OCI-LY1 (cell line): ENCODE data around the gene GMDS.

Experiments used
- H2AFZ ChIP-seq: fragments of 200-600 bp; sonication (generic), shearing (Covaris generic); 2 replicates; pipeline ENCODE4 v1.6.0; 2014; ENCODE audit warnings: antibody characterized with exemption, mild to moderate bottlenecking, low read length
- H3F3A ChIP-seq: fragments of 200-600 bp; sonication (generic), shearing (Covaris generic); 2 replicates; pipeline ENCODE4 v1.6.0; 2014; ENCODE audit warnings: mild to moderate bottlenecking, antibody characterized with exemption, low read length, moderate library complexity; ENCODE audit not compliant: insufficient read depth
- H3K27ac ChIP-seq: fragments of 200-600 bp; sonication (generic); 2 replicates; pipeline ENCODE4 v1.5.1; 2014; ENCODE audit warnings: low read length, mixed run types, mild to moderate bottlenecking, low read depth; ENCODE audit not compliant: poor library complexity, severe bottlenecking
- H3K27me3 ChIP-seq: fragments of 200-600 bp; sonication (generic); 2 replicates; pipeline ENCODE4 v1.6.0; 2014; ENCODE audit warnings: antibody characterized with exemption, mild to moderate bottlenecking, low read length, moderate library complexity; ENCODE audit not compliant: insufficient read depth
- H3K36me3 ChIP-seq: fragments of 200-600 bp; sonication (generic); 2 replicates; pipeline ENCODE4 v1.6.1; 2014; ENCODE audit warnings: mild to moderate bottlenecking, antibody characterized with exemption, low read length, moderate library complexity, mixed read lengths; ENCODE audit not compliant: insufficient read depth
- H3K4me1 ChIP-seq: fragments of 200-600 bp; sonication (generic); 2 replicates; pipeline ENCODE4 v1.5.1; 2014; ENCODE audit warnings: mild to moderate bottlenecking, low read length, moderate library complexity; ENCODE audit not compliant: insufficient read depth, severe bottlenecking
- H3K4me2 ChIP-seq: fragments of 200-600 bp; sonication (generic), shearing (Covaris generic); 2 replicates; pipeline ENCODE4 v1.6.1; 2014; ENCODE audit warnings: low read length
- H3K4me3 ChIP-seq: fragments of 200-600 bp; sonication (generic); 2 replicates; pipeline ENCODE4 v1.5.1; 2014; ENCODE audit warnings: low read length, low read depth, mild to moderate bottlenecking, mixed read lengths; ENCODE audit not compliant: poor library complexity, severe bottlenecking
- H3K79me2 ChIP-seq: fragments of 200-600 bp; shearing (Covaris generic); 2 replicates; pipeline ENCODE4 v1.6.1; 2016; ENCODE audit warnings: mixed run types, low read length, mixed read lengths; ENCODE audit not compliant: insufficient read depth
- H3K9ac ChIP-seq: fragments of 200-600 bp; sonication (generic), shearing (Covaris generic); 2 replicates; pipeline ENCODE4 v1.6.1; 2014; ENCODE audit warnings: mild to moderate bottlenecking, low read length, mixed read lengths
- H3K9me2 ChIP-seq: fragments of 200-600 bp; sonication (generic), shearing (Covaris generic); 2 replicates; pipeline ENCODE4 v1.6.1; 2014; ENCODE audit warnings: low read depth, mild to moderate bottlenecking, low read length, mixed read lengths
- H3K9me3 ChIP-seq: fragments of 200-600 bp; shearing (Covaris generic); 2 replicates; pipeline ENCODE4 v1.6.1; 2014; ENCODE audit warnings: low read length, mixed read lengths
- H4K20me1 ChIP-seq: fragments of 200-600 bp; sonication (generic), shearing (Covaris generic); 2 replicates; pipeline ENCODE4 v1.6.0; 2016; ENCODE audit warnings: mild to moderate bottlenecking, low read length; ENCODE audit not compliant: insufficient read depth
- CTCF ChIP-seq: fragments of 200-600 bp; sonication (generic), shearing (Covaris generic); IDR thresholded peaks from 2 replicates; pipeline ENCODE4 v1.5.1; 2017; ENCODE audit warnings: mild to moderate bottlenecking, antibody characterized with exemption, low read length, moderate library complexity, mixed read lengths
- EZH2 ChIP-seq: fragments of 200-600 bp; sonication (generic), shearing (Covaris generic); IDR thresholded peaks from 2 replicates; pipeline ENCODE4 v1.8.0; 2017; ENCODE audit warnings: borderline replicate concordance, mixed run types, mild to moderate bottlenecking, antibody characterized with exemption, low read length, moderate library complexity, mixed read lengths

Gene GMDS

GRCh38 chr6:1708122-1708521 lies 537.3 kb downstream of the GMDS start:
- Histone ChIP-seq H3K79me2 (no peaks in the 10 kb centered on the region), H3K27me3 (no peaks in the 10 kb centered on the region), H3K4me3 (no peak overlapping the region), H3F3A (no peaks in the 10 kb centered on the region), H3K4me2 (no peak overlapping the region), H3K36me3 (no peaks in the 10 kb centered on the region), H3K9me3 (no peaks in the 10 kb centered on the region), H3K9me2 (no peaks in the 10 kb centered on the region), H2AFZ (no peak overlapping the region), H4K20me1 (no peaks in the 10 kb centered on the region), H3K27ac (no peak overlapping the region), H3K4me1 (peaks cover 26% of the 10 kb centered on the region), H3K9ac (no peak overlapping the region)
- TF ChIP-seq EZH2 (no peak), CTCF (no peak)

- Histone ChIP-seq H3K27ac (no peak overlapping the region), H3K4me1 (peaks cover 28% of the 10 kb centered on the region), H3K79me2 (no peaks in the 10 kb centered on the region), H3K4me3 (no peak overlapping the region), H4K20me1 (no peaks in the 10 kb centered on the region), H3K9ac (no peak overlapping the region), H3F3A (no peaks in the 10 kb centered on the region), H2AFZ (no peak overlapping the region), H3K9me2 (no peaks in the 10 kb centered on the region), H3K9me3 (no peaks in the 10 kb centered on the region), H3K4me2 (no peak overlapping the region), H3K27me3 (no peaks in the 10 kb centered on the region), H3K36me3 (no peaks in the 10 kb centered on the region)
- no peak for TF ChIP-seq CTCF
- no peak for TF ChIP-seq EZH2
Measured at GRCh38 chr6:1705630-1706029, 539.8 kb downstream of the GMDS start.

GRCh38 chr6:1705183-1705582 lies 540.2 kb downstream of the GMDS start:
- Histone ChIP-seq H3K9ac (no peak overlapping the region), H3K9me3 (no peaks in the 10 kb centered on the region), H3K79me2 (no peaks in the 10 kb centered on the region), H3K36me3 (no peaks in the 10 kb centered on the region), H4K20me1 (no peaks in the 10 kb centered on the region), H3F3A (no peaks in the 10 kb centered on the region), H3K9me2 (no peaks in the 10 kb centered on the region), H3K4me2 (no peak overlapping the region), H2AFZ (no peak overlapping the region), H3K4me1 (peaks cover 28% of the 10 kb centered on the region), H3K27me3 (no peaks in the 10 kb centered on the region), H3K27ac (no peak overlapping the region), H3K4me3 (no peak overlapping the region)
- TF ChIP-seq EZH2 (no peak), CTCF (no peak)
